Upper lobe of left lung (tissue), 4 donors: ENCODE measurements around the gene MYL4.

Source experiments
- CTCF ChIP-seq, 6 experiments: fragments of 450-650 bp in 4 of 6; fragments of 200-600 bp in 2 of 6; sonication (generic) in 2 of 6; IDR thresholded peaks; one replicate each; pipeline ENCODE4 v1.5.1; 2016 to 2019; ENCODE audit warnings: antibody characterized with exemption in 6 of 6
- POLR2AphosphoS5 ChIP-seq, 2 donors: sonication (generic); formaldehyde crosslinking; IDR thresholded peaks; one replicate each; pipeline ENCODE4 v1.5.1; 2017; ENCODE audit warnings: antibody characterized with exemption in 2 of 2

- TF ChIP-seq POLR2AphosphoS5 (IDR thresholded peaks at IDR 0.05) (no peak), CTCF (IDR thresholded peaks at IDR 0.05) (no peak)
These were observed 43.1 kb downstream of the MYL4 start for GRCh38 chr17:47252209-47252608.
